WTC11 (cell line): ENCODE measurements around the gene RARB. TPM values are rescaled to one million over a fixed set of nuclear protein-coding genes. Genes with fewer than 3 reads are reported as not detected.

Experiments used
- ATAC-seq: fragments of 200-7000 bp; cut with Tn5 transposase; 2 replicates; pipeline ENCODE4 v1.10.0; 2021; ENCODE audit warnings: mild to moderate bottlenecking, moderate library complexity
- CTCF ChIA-PET: fragments of 300-600 bp; sonication (Branson Sonifier 250); formaldehyde crosslinking; loops from one replicate; lab custom pipeline; 2021; ENCODE audit warnings: antibody characterized with exemption; lab: Charles Lee
- POLR2A ChIA-PET: fragments of 350-600 bp; sonication (Branson Sonifier 250); formaldehyde crosslinking; loops from one replicate; lab custom pipeline; 2021; ENCODE audit warnings: antibody characterized with exemption; lab: Charles Lee
- DNase-seq: peaks from one replicate; pipeline ENCODE4 v3.0.0; 2021; ENCODE audit warnings: low spot score
- H3K27ac Mint-ChIP-seq: 2 replicates; pipeline ENCODE4 v1.8.0; 2021; ENCODE audit warnings: mixed read lengths
- H3K27me3 Mint-ChIP-seq: 2 replicates; pipeline ENCODE4 v1.8.0; 2021; ENCODE audit warnings: low read depth, mild to moderate bottlenecking, moderate library complexity, mixed read lengths
- H3K36me3 Mint-ChIP-seq: 2 replicates; pipeline ENCODE4 v1.8.0; 2021; ENCODE audit warnings: mixed read lengths
- H3K4me1 Mint-ChIP-seq: 2 replicates; pipeline ENCODE4 v1.8.0; 2022; ENCODE audit warnings: mixed read lengths
- H3K4me3 Mint-ChIP-seq: 2 replicates; pipeline ENCODE4 v1.8.0; 2021; ENCODE audit warnings: mild to moderate bottlenecking, moderate library complexity, mixed read lengths
- H3K9me3 Mint-ChIP-seq: 2 replicates; pipeline ENCODE4 v1.8.0; 2021; ENCODE audit warnings: mixed read lengths
- CREB1 ChIP-seq: sonication (generic); formaldehyde crosslinking; IDR thresholded peaks from 2 replicates; pipeline ENCODE4 v1.8.0; 2023; ENCODE audit warnings: mild to moderate bottlenecking, missing genetic modification reagents
- E2F4 ChIP-seq: sonication (generic); formaldehyde crosslinking; IDR thresholded peaks from 2 replicates; pipeline ENCODE4 v1.8.1; 2022; ENCODE audit warnings: low read depth, mild to moderate bottlenecking, moderate library complexity, missing genetic modification reagents, borderline replicate concordance
- E2F5 ChIP-seq: sonication (generic); formaldehyde crosslinking; IDR thresholded peaks from 2 replicates; pipeline ENCODE4 v1.8.1; 2022; ENCODE audit warnings: mild to moderate bottlenecking, moderate library complexity, missing genetic modification reagents
- ELF4 ChIP-seq: sonication (generic); formaldehyde crosslinking; IDR thresholded peaks from 2 replicates; pipeline ENCODE4 v1.8.1; 2022; ENCODE audit warnings: low read depth, mild to moderate bottlenecking, moderate library complexity, missing genetic modification reagents
- ETV6 ChIP-seq: sonication (generic); formaldehyde crosslinking; IDR thresholded peaks from 2 replicates; pipeline ENCODE4 v1.8.1; 2022; ENCODE audit warnings: mild to moderate bottlenecking, missing genetic modification reagents
- FOXP1 ChIP-seq: sonication (generic); formaldehyde crosslinking; IDR thresholded peaks from 2 replicates; pipeline ENCODE4 v1.8.0; 2022; ENCODE audit warnings: missing genetic modification reagents, mild to moderate bottlenecking, moderate library complexity, borderline replicate concordance
- HMGA2 ChIP-seq: fragments of 250-450 bp; sonication (Bioruptor Pico); IDR thresholded peaks from 2 replicates; pipeline ENCODE4 v1.4.0; 2021; ENCODE audit warnings: mild to moderate bottlenecking, moderate library complexity
- NR1H2 ChIP-seq: sonication (generic); formaldehyde crosslinking; IDR thresholded peaks from 2 replicates; pipeline ENCODE4 v1.9.0; 2021; ENCODE audit warnings: mild to moderate bottlenecking, moderate library complexity, missing genetic modification reagents
- RORB ChIP-seq: fragments of 250-450 bp; sonication (Bioruptor Pico); IDR thresholded peaks from 2 replicates; pipeline ENCODE4 v1.9.0; 2021; ENCODE audit warnings: mild to moderate bottlenecking
- SMAD4 ChIP-seq: sonication (generic); formaldehyde crosslinking; IDR thresholded peaks from 2 replicates; pipeline ENCODE4 v1.8.0; 2022; ENCODE audit warnings: mild to moderate bottlenecking, missing genetic modification reagents
- SP1 ChIP-seq: sonication (generic); formaldehyde crosslinking; conservative IDR thresholded peaks from 2 replicates; pipeline ENCODE4 v1.8.1; 2022; ENCODE audit warnings: missing genetic modification reagents
- total RNA-seq: library from RNA; stranded (reverse); gene quantifications from 3 replicates; pipeline ENCODE4 v1.2.3, GENCODE V29; 2021
- TF ChIP-seq, protein P1 (sequence below): fragments of 250-450 bp; sonication (Bioruptor Pico); conservative IDR thresholded peaks from 2 replicates; pipeline ENCODE4 v1.9.0; 2021; ENCODE audit warnings: mild to moderate bottlenecking
- TF ChIP-seq, protein P2 (sequence below): sonication (generic); formaldehyde crosslinking; IDR thresholded peaks from 2 replicates; pipeline ENCODE4 v1.8.1; 2023; ENCODE audit warnings: mild to moderate bottlenecking, moderate library complexity, missing genetic modification reagents
- TF ChIP-seq, protein P3 (sequence below): sonication (generic); formaldehyde crosslinking; IDR thresholded peaks from 2 replicates; pipeline ENCODE4 v1.8.0; 2022; ENCODE audit warnings: mild to moderate bottlenecking, missing genetic modification reagents

Gene RARB
- total RNA-seq, 1 experiment from 2014 or later = not detected

GRCh38 chr3:25582242-25582641, 154.2 kb downstream of the RARB start (continued):
- TF ChIP-seq, protein P1, sequence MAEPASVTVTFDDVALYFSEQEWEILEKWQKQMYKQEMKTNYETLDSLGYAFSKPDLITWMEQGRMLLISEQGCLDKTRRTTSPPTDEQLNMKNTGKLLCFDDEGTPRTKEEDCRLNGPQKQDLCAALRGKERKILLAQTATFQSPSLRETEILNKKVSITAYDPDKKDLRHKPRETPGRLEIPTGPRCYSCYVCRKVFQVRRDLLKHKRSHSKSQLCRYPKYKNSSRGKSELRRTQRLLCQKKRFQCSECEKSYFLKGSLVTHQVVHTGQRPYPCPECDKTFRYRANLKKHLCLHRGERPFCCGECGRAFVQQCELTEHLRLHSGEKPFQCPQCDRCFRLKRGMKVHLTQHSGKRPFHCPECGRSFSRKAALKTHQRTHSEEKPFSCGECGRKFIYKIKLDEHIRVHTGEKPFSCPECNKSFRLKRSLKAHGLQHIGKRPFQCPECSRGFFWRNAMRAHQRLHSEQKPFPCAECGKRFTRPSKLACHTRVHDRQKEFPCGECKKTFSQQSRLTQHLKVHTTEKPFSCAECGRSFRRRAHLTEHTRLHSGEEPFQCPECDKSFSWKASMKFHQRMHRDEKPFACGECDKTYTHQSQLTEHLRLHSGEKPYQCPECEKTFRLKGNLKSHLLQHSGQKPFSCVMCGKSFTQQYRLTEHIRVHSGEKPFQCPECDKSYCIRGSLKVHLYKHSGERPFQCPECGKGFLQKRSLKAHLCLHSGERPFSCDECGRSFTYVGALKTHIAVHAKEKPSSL (CRISPR knock-in tag) = no peak
- TF ChIP-seq HMGA2 (CRISPR knock-in tag) = no peak
- TF ChIP-seq, all 79 proteins: peak for 0

DNA sequence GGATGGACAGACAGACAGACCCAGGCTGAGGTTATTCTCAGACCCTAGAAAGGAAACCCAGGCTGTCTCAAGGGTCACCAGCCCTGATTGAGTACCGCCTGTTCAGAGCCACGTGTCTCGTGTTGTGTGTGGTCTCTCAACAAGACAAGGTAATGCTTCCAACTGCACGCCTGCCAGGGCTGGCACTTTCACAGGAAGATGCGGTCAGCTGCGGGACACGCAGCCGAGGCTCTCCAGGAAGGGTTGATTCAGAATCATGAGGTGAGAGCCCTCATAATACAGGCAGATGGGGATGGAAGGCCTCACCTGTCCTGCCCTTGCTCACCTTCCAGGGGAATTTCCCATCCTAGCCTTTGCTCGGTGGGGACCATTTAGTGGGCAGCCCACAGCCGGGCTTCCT, 155.3 kb downstream of the RARB start:
- no peak for DNase-seq
- POLR2A ChIA-PET = interaction anchor here (0.6 kb wide), 1 partner anchor 149 kb away, joined by 3 read pairs; no protein-coding TSS in a partner anchor
- no peak overlapping the region for H3K27ac Mint-ChIP-seq
- TF ChIP-seq, protein P2, sequence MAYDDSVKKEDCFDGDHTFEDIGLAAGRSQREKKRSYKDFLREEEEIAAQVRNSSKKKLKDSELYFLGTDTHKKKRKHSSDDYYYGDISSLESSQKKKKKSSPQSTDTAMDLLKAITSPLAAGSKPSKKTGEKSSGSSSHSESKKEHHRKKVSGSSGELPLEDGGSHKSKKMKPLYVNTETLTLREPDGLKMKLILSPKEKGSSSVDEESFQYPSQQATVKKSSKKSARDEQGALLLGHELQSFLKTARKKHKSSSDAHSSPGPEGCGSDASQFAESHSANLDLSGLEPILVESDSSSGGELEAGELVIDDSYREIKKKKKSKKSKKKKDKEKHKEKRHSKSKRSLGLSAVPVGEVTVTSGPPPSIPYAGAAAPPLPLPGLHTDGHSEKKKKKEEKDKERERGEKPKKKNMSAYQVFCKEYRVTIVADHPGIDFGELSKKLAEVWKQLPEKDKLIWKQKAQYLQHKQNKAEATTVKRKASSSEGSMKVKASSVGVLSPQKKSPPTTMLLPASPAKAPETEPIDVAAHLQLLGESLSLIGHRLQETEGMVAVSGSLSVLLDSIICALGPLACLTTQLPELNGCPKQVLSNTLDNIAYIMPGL (CRISPR knock-in tag) = no peak
- no peak for TF ChIP-seq SP1 (CRISPR knock-in tag)
- TF ChIP-seq FOXP1 (CRISPR knock-in tag) = no peak
- TF ChIP-seq SMAD4 (CRISPR knock-in tag) = no peak
- TF ChIP-seq E2F4 (CRISPR knock-in tag) = no peak
- TF ChIP-seq, protein P1 (CRISPR knock-in tag) = no peak
- TF ChIP-seq CREB1 (CRISPR knock-in tag) = no peak
- no peak for TF ChIP-seq NR1H2 (CRISPR knock-in tag)
- TF ChIP-seq E2F5 (CRISPR knock-in tag) = no peak
- no peak for TF ChIP-seq RORB (CRISPR knock-in tag)
- TF ChIP-seq ELF4 (CRISPR knock-in tag) = no peak
- no peak for TF ChIP-seq ETV6 (CRISPR knock-in tag)
- TF ChIP-seq, protein P3, sequence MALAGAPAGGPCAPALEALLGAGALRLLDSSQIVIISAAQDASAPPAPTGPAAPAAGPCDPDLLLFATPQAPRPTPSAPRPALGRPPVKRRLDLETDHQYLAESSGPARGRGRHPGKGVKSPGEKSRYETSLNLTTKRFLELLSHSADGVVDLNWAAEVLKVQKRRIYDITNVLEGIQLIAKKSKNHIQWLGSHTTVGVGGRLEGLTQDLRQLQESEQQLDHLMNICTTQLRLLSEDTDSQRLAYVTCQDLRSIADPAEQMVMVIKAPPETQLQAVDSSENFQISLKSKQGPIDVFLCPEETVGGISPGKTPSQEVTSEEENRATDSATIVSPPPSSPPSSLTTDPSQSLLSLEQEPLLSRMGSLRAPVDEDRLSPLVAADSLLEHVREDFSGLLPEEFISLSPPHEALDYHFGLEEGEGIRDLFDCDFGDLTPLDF (CRISPR knock-in tag) = no peak
- TF ChIP-seq, all 79 proteins: peak for 0
- Mint-ChIP-seq H3K27me3 (no peaks in the 10 kb centered on the region), H3K36me3 (peaks cover 4% of the 10 kb centered on the region; the same call in 1 of the 2 replicates), H3K9me3 (peaks cover 21% of the 10 kb centered on the region), H3K4me3 (no peak overlapping the region), H3K4me1 (no peaks in the 10 kb centered on the region)
- CTCF ChIA-PET = no interaction called here
- no peak for ATAC-seq
